HG02798 (cell line): ENCODE results near the gene KCNC2.
A peak's percentile ranks its signal among the peaks of the same experiment; 100 is the strongest.

Experiments used
- ATAC-seq: cut with Tn5 transposase; IDR thresholded peaks from one replicate; pipeline ENCODE4 v1.9.1; 2021; ENCODE audit warnings: mild to moderate bottlenecking; ENCODE audit not compliant: unreplicated experiment, poor library complexity

KCNC2 gene

DNA sequence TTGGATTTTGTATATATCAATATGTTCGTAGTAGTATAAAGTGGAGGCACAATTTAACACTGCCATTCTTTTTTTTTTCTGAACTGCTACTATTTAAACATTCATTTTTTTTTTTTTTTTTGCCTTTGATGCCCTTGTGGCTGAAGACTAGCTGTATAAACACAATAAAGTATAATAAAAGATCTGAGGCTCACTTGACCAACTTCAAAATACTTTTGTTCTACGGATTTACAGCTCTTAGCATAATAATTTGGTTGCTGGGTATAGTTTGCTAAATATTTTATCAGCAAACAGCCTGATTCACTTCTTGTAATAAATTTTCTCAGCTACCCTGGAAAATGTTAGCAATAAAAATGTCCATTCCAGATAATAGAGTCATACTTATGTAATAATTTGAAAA, 128.3 kb downstream of the KCNC2 start:
- ATAC-seq, result no peak

DNA sequence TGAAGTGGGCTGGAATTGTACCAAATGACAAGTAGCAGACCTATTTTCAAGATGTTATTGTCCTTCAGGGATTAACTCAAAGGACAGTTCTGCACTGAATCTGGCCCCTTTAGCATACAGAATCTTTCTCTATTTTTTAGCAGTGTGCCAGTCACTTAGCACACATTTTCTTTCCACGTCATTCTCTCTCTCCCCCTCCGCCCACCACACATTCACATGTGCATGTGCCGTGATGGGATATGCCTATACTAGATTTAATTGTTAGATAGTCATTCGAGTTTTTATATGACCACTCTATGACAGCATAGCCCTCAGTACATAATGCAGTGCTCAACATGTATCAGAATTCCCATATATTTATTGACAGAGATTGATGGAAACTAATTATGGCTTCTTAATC, 129.1 kb downstream of the KCNC2 start:
- no peak for ATAC-seq

DNA sequence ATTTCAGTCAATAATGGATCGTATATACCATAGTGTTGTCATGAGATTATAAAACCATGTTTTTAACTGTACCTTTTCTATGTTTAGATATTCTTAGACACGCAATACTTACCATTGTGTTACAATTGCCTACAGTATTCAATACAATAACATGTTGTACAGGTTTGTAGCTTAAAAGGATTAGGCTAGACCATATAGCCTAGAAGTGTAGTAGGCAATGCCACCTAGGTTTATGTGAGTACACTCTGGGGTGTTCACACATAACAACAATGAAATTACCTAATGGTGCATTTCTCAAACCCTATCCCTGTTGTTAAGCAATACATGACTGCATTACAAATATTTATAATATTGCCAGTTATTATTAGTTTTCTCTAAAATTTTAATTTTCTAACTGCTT, 144.2 kb downstream of the KCNC2 start:
- ATAC-seq, result no peak

DNA sequence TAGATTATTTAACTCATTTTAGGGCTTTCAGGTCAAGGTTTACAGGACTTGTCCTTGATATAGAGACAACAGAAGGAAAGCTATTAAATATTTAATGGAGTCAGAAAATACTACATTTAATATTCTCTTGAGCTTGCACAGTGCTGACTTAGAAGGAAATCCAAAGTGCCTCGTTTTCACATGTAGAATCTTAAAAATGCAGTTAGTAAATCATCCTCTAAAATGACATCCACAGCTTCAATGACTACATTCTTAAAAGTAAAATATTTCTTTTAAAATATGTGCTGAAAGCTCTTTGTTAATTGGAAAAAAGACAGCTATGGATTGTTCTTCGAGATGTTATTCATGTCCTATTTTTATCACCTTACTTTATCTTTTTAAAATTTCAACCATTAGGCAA, 146.9 kb downstream of the KCNC2 start:
- no peak for ATAC-seq

DNA sequence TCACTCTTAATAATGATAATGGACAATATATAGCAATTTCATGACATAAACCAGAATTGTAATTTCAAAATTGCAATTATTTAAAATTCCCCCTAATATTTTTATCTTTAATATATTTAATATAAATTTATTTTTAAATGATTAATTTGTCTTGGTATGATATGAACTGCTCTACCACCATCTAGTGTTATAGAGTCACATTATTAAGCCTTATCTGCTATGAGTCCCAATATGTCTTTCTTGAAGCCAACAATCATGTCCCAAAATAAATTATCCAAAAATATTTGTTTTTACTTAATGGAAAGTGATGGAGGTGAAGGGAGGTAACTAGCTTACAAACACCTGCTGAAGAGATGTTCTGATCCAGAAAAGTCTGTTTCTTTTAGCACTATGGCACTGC, 151.4 kb downstream of the KCNC2 start:
- no peak for ATAC-seq

DNA sequence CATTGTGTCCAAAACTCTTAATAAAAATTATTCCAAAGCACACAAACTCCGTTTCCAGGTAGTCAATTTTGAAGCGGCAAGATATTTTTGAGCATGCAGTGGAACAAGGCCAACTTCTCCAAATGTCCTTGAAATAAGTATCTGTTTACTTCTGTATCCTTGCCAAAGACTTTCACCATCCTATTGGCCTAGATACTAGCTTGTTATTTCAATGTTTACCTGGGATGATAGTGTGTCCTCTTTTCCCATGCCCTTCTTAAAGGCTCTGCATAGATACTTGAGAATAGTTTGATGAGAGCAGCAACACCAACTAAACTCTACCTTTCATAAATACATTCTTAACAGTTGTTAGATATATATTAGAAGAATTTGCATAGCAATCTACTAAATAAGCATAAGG, 160.9 kb downstream of the KCNC2 start:
- ATAC-seq, result no peak

DNA sequence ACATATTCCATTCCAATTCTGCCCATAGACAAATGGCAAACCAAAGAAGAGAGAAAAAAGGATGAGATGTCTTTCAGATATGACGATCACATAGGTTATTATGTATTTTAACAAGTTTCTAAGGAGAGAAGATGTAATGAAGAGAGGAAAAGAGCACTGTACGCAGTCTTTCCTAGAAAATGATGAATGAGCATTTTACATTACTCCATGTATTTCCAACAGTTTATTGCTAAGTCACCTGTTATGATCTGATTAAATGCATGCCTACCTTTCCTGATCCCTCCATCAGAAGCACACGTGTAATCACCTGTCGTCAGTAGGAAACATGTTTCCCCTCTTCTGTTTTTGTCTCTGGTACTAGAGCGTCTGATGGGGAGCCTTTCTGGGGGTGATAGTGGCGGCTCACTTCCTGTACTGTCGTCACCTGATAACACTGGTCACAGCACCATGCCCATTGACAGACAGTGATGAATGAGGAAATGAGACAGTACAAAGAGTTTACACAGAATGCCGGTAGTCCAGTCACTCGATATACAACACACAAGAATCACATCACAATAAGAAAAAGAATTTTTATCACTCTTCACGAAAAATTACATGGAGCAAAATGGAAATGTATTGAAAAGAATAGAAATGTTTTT, 161.6 kb downstream of the KCNC2 start:
- ATAC-seq, result no peak

DNA sequence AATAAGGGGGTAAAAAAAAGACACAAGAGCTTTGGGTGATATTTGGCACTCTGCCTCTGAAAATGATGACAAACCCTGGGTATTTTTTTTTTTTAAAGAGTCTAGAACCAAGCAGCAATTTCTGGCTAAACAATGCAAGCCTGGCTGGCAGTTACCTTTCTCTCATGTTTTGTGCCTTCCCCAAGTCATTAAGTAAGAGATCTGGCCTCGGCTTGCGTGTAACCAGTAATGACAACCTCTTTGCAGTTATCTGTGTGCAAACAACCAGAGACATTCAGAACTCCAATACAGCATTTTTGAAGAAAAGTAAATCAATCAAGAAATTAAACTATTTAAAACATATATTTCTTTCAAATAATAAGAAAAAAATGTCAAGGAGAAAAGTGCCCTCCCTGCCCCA, 167.5 kb downstream of the KCNC2 start:
- ATAC-seq, result no peak

DNA sequence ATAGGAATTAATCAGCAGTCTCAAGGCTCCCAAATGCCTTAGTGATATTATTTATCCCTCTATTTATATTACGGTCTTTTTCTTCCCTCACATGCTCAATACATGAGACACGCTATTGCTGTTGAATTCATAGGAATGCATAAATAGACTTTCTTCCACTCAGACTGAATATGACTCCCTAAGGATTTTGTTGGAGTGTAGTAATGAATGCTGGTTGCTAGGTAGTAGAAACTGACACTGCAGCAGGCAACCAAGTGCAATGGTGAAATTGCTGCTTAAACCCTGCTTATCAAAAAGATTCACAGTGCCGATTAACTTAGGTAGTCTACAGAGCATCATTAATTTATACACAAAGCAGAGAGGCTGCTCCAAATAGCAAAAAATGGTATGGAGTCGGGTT, 168.2 kb downstream of the KCNC2 start:
- ATAC-seq, result no peak

DNA sequence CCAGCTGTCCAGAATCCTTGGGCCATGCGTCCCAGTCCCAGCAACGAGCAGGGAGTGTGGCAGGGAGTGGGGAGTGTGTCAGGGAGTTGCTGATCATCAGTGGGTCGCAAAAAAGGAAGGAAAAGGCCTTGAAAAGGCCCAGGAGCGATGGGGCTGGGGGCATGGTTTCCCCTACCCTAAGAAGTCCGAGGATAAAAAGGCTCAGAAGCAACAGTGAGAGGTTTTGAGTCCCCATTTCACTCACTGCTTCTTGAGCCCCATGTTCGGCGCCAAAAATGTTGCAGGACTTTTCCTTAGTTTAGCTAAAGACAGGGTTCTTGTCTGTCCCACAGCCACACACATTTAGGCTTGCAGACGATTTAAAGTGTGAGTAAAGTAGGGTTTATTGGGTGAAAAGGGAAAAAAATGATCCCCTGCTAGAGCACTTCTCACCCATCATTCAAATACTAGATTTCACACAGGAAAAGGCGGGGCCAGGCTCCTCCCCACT, 189.5 kb downstream of the KCNC2 start:
- no peak for ATAC-seq

DNA sequence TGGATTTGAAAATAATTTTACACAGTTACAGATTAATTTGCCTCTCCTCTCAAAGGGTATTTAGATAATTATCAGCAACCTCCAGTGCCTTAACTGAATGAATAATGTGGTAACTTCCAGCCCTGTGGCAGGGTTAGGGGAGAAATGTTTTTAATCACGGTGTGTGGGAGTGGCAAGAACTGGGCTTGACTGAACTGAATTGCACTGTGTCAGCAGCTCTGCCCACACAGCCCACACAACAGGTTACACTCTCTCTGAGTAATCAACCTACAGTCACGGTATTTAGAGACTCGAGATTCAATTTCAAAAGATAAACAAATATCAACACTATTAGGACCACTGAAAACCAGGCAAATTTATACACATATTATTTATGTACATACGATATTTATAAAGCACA, 198.5 kb downstream of the KCNC2 start:
- ATAC-seq, result peak; percentile 70

DNA sequence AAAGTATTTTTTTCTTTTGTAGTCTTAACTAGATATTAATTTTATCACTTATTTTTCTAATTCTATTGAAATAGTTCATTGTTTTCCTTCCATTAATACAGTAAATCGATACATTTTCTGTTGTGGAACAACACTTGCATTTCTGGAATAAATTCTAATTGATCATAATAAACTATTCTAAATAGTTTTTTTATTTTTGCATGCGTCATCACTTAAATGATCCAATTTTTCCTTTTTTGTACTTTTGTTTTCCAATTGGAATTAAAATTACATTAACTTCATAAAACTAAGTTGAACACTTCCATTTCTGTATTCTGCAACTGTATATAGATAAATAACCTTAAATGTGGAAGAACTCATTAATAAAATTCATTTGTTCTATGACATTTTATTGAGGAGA, 202.5 kb downstream of the KCNC2 start:
- no peak for ATAC-seq

DNA sequence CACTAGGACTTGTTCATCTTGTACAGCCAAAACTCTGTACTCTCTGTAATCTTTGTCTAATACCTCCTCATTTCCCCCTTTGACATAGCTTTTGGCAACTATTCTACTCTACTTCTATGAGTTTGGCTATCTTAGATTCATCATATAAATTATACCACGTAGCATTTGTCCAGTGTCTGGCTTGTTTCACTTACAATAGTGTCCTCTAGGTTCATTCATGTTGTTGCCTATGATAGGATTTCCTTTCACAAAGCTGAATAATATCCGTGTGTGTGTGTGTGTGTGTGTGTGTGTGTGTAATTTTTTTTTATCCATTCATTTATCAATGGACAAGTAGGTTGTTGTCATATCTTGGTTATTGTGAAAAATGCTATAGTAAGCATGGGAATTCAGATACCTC, 209.5 kb downstream of the KCNC2 start:
- no peak for ATAC-seq

DNA sequence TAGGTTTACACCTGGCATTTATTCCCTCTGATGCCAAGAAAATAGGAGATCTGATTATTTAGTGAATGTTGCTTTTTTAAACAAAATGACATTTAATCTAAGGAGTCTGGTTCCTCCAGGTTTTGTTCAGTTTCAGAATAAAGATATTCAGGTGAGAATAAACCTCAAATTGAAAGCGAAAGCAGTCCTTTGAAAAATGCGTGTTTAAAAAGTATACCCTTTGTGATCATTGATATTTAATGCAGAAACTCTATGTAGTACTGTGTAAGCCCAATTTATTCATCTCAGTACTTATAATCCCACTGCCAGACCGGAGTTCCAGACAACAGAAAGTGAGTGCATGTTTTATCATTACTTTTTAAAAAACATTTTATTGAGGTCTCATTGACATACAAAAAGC, 210.2 kb downstream of the KCNC2 start:
- ATAC-seq, result no peak
